Activated CD4-positive, alpha-beta T cell treated with anti-CD3 and anti-CD28 coated beads, Interleukin-2, amount 50 U/mL, for 24 hours (primary cell): ENCODE data around the gene MCM9.
"Not testable (repeated sequence)": the region's sequence is repeated elsewhere in the genome, so short reads cannot be mapped to it uniquely, and the experiment has no call there.

Source experiments
- DNase-seq, 2 donors: peaks; one replicate each; pipeline ENCODE4 v3.0.0-alpha.2; 2020; ENCODE audit warnings: low read depth in 1 of 2, low spot score in 1 of 2

The MCM9 gene

GRCh38 chr6:118893807-118894424 is 41.0 kb downstream of the MCM9 start, which contains the start of gene ASF1A:
Gene ASF1A, plus strand, starts transcription at chr6:118894152. Its CDS starts 262 bp downstream, at chr6:118894414.
- peak; percentile 86 to 95 for DNase-seq

GRCh38 chr6:118893064-118893806 is 41.7 kb downstream of the MCM9 start:
- DNase-seq, result peak in 1 of 2 donors; percentile 32

GRCh38 chr6:118892355-118892991 is 42.5 kb downstream of the MCM9 start:
- DNase-seq, result no peak

- DNase-seq, result no peak
Observed at GRCh38 chr6:118890997-118891790, 43.8 kb downstream of the MCM9 start.

GRCh38 chr6:118889163-118889562 is 45.8 kb downstream of the MCM9 start:
- DNase-seq, result no peak

DNA sequence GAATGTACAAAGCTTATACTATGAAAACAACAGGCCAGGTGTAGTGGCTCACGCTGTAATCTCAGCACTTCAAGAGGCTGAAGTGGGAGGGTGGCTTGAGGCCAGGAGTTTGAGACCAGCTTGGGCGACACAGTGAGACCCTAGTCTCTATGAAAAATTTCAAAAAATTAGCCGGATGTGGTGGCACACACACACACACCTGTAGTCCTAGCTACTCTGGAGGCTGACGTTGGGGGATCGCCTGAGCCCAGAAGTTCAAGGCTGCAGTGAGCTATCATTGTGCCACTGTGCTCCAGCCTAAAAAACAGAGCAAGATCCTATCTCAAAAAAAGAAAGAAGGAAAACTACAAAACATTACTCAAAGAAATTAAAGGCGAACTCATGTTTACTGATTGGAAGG is 48.3 kb downstream of the MCM9 start:
- DNase-seq, result no peak

GRCh38 chr6:118882314-118882905 is 52.5 kb downstream of the MCM9 start:
- DNase-seq, result no peak

- no peak for DNase-seq
Observed at GRCh38 chr6:118881440-118882313, 53.3 kb downstream of the MCM9 start.

GRCh38 chr6:118877806-118878205 is 57.2 kb downstream of the MCM9 start:
- DNase-seq, result no peak

GRCh38 chr6:118876814-118877213 is 58.1 kb downstream of the MCM9 start:
- no peak for DNase-seq

DNA sequence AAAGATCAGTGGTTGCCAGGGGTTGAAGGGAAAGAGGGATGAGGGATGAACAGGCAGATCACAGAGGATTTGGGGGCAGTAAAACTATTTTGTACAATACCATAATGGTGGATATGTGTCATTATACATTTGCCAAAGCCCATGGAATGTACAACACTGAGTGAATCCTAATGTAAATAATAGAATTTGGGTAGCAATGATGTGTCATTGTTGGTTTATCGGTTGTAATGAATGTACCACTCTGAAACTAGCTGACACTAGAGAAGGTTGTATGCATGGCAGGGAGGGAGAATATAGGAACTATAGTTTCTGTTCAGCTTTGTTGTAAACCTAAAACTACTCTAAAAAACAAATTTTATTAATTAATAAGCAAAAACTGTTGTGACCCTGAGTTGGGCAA is 58.8 kb downstream of the MCM9 start:
- no peak for DNase-seq

GRCh38 chr6:118875672-118876071 is 59.3 kb downstream of the MCM9 start:
- no peak for DNase-seq

- no peak for DNase-seq
Observed at GRCh38 chr6:118873239-118873638, 61.7 kb downstream of the MCM9 start.

GRCh38 chr6:118872726-118873125 is 62.2 kb downstream of the MCM9 start:
- no peak for DNase-seq

GRCh38 chr6:118872318-118872717 is 62.6 kb downstream of the MCM9 start:
- no peak for DNase-seq

DNA sequence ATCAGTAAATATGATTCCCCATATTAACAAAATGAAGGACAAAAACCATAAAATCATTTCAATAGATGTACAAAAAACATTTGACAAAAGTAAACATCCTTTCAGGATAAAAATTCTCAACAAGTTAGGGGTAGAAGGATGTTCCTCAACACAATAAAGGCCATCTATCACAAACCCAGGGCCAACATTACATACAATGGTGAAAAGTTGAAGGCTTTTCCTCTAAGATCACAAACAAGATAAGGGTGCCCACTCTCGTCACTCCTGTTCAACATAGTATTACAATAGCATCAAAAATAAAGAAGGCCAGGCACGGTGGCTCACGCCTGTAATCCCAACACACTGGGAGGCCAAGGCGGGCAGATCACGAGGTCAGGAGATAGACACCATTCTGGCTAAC is 63.6 kb downstream of the MCM9 start:
- no peak for DNase-seq

DNA sequence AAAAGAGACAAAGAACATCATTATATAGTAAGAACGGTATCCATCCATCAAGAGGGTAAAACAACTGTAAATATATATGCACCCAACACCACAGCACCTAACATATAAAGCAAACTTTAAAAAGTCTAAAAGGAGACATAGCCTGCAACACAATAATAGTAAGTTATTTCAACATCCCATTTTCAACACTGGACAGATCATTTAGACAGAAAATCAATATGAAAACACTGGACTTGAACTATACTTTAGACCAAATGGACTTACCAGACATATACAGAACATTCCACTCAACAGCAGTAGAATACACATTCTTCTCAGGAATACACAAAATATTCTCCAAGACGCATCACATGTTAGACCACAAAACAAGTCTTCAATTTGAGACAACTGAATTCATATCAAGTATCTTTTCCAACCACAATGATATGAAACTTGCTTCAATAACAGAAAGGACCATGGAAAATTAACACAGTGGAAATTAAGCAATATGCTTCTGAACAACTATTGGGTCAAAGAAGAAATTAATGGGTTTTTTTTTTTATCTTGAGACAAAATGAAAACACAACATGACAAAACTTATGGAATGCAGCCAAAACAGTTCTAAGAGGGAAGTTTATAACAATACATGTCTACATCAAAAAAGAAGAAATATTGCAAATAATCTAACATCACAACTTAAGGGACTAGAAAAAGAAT is 64.9 kb downstream of the MCM9 start:
- no peak for DNase-seq

DNA sequence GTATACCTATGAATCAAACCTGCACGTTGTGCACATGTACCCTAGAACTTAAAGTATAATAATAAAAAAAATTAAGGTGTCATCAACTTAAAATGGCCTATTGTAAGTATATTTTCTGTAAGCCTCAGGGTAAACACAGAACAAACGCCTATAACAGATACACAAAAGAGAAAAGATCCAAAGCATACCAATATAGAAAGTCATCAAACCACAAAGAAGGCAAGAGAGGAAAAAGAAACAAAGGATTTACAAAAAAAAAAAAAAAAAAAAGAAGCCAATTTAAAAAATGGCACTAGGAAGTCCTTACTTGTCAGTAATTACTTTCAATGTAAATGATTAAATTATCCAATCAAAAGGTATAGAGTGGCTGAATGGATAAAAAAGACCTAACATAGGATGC is 65.6 kb downstream of the MCM9 start:
- no peak for DNase-seq

- not testable (repeated sequence) for DNase-seq
Observed at GRCh38 chr6:118868901-118869300, 66.1 kb downstream of the MCM9 start.

GRCh38 chr6:118867181-118867580 is 67.8 kb downstream of the MCM9 start:
- DNase-seq, result no peak
